ENCODE data around the gene LORICRIN.
A peak's percentile ranks its signal among the peaks of the same experiment; 100 is the strongest.

Gene LORICRIN

GRCh38 chr1:153250166-153250565, 9.3 kb upstream of the LORICRIN start:
- DNase-seq (ENCODE audit: low read depth): no peak

GRCh38 chr1:153251087-153251486, 8.4 kb upstream of the LORICRIN start:
- DNase-seq (ENCODE audit: low read depth): no peak

GRCh38 chr1:153251562-153251961, 7.9 kb upstream of the LORICRIN start:
- DNase-seq (ENCODE audit: low read depth): no peak

DNA sequence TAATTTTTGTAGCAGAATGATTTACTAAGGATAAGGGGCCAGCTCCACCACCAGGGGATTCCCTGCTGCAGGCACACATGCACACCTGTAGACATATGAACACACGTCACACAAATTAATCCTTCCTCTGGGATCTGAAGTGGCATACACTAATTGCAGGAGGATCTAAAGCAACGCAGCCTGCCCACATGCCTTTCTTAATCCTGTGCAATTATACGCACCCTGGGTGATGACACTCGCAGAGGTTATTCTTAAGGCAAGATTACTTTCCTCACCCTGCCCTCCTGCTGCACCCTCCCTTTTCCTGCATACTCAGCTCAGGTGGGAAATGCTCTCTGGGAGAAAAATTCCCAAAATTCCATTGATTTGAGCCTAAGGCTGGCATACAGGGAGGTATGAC, 7.5 kb upstream of the LORICRIN start:
- DNase-seq (ENCODE audit: low read depth): no peak

GRCh38 chr1:153253076-153253475, 6.4 kb upstream of the LORICRIN start:
- DNase-seq (ENCODE audit: low read depth): no peak

DNA sequence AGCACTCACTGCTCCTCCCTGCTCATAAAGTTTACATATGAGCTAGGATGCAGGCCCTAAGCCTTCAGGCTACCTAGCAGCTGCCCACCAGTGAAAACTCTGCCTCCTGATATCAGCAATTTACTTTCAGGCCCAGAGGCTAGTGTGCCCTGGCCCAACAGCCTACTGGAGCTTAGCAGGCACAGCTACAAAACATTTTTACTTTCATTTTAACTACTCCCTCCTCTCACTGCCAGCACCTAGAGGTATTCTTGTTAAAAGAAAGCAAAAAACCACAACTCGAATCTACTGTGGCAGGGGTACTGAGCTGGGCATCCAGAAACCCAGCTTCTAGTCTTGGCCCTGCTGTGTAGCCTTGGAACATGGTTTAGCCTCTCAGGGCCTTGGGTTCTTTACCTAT, 5.8 kb upstream of the LORICRIN start:
- DNase-seq (ENCODE audit: low read depth): no peak

- DNase-seq (ENCODE audit: low read depth): no peak
Observed at GRCh38 chr1:153260585-153261280, 1.2 kb downstream of the LORICRIN start.

GRCh38 chr1:153261281-153262069, 2.0 kb downstream of the LORICRIN start:
- DNase-seq (ENCODE audit: low read depth): peak; percentile 3

DNA sequence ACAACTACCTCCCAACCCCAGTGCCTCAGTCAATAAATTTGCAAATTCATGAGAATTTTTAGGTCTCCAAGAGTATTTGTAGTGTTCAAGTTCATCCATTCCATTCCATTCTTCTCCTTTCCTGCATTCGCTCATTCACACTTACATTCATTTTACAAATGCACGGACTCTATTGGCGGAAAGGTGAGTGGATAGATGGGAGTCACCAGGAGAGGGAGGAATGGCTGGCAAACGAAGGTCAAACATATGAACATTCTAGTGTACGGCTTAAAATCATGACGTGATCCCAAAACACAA, 2.5 kb downstream of the LORICRIN start:
- no peak for DNase-seq (ENCODE audit: low read depth)

GRCh38 chr1:153262462-153263157, 3.1 kb downstream of the LORICRIN start:
- DNase-seq (ENCODE audit: low read depth): no peak

DNA sequence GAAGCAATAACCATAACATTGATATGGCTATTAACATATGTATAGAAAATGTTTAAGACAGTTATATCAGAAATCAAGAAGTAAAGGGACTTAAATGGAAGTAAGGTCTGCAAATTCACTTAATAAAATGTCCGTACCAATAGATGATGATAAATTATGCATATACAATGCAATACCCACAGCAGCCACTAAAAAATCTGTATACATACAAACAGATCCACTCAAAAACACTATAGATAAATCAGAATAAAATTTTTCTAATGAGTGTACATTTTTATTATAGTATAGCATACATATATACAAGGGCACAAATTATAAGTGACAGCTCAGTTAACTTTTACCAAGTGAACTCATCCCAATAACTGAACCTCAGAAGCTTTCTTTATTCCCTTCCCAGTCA, 6.0 kb downstream of the LORICRIN start:
- no peak for DNase-seq (ENCODE audit: low read depth)

DNA sequence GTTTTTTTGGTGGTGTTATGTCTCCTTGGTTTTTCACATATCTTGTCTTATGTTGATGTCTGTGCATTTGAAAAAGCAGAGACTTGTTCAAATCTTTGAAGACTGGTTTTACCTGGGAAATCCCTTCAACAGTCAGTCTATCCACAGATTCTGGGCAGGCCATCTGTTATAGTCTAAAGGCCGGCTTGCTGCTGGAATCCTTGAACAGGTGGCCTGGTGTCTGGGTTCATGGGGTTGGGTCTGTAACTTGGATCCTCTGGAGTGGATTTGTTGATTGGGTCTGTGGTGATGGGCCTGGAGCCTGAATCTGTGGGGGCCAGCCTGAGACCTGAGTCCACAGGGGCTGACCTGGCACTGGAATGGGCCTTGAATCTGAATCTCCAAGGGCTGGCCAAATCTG, 12.2 kb downstream of the LORICRIN start:
- no peak for DNase-seq (ENCODE audit: low read depth)

- DNase-seq (ENCODE audit: low read depth): no peak
Observed at GRCh38 chr1:153272186-153272585, 12.7 kb downstream of the LORICRIN start.

GRCh38 chr1:153277852-153278251, 18.4 kb downstream of the LORICRIN start:
- DNase-seq (ENCODE audit: low read depth): peak; percentile 35

DNA sequence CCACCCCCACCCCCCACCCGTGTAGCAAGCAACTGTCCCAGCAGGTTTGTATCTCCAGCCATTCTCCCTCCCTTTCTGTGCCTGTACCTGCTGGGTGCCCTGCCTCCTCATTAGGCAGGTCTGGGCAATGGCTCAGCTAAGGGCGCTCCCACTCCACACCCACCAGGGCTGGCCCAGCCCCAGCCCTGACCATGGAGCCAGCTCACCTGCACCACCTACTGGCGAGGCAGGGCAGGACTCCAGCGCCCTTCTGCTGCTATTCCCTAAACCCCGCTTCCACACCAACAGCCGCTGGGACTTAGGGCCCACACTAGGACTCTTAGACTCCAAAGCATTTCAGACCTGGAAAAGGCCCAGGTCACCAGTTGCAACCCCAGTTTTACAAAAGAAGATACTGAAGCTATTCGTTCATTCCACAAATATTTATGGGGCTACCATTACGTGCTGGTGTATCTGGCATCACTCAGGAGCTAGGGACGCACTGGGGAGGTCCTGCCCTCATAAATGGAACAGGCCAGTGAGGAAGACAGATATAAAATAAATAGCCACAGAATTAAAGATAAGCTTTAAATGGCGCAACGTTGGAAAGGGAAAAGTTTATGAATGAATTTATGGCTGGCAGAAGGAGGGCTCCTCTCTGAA, 29.3 kb downstream of the LORICRIN start:
- peak; percentile 27 for DNase-seq (ENCODE audit: low read depth)

DNA sequence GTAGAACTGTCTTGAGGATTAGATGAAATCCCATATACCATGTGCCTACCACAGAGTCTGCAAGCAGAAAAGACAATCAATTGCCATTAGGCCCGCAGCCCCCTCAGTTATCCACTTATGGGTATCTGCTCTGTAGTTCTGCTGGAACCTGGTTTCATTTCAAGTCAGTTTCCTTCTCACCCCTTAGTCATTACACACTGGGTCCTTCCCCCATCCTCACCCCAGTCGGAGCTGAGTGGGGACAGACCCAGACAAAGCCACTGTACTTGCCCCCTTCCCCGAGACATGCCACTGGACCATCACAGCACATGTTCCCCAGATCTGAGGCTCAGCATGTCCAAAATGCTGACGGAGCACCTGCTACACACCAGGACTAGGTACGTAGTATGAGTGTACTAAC, 32.0 kb downstream of the LORICRIN start:
- no peak for DNase-seq (ENCODE audit: low read depth)

DNA sequence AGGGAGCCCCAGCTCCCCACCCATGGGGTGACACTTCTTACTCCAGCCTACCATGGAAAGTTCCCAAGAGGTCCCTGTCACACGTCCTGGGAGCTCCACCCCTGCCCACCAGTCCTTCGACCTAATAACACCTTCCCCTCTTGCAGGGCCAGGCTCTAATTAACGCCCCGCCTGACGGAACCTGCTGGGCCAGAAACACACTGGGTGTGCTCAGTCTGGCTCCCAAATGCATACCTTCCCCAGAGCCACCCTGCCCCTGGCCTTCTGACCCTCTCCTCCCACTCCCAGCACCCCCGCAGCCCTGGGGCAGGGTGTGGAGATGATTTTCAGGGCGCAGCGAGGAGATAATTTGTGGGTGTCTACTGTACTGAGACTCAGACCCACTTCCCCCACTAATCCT, 32.7 kb downstream of the LORICRIN start:
- DNase-seq (ENCODE audit: low read depth): no peak

GRCh38 chr1:153292740-153293479, 33.4 kb downstream of the LORICRIN start:
- no peak for DNase-seq (ENCODE audit: low read depth)

DNA sequence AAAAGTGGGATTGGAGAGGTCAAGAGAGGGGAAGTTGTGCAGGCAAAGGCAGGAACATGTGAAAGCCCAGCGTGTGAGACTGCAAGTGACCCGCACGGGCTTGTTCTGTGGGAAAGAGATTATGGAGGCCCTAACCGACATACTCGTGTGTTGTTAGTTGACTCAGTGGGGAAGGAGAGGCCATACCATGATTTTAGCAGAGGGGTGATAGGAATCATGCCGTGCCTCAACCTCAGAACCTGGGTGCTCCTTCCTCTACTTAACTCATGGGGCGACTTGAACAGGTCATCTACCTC, 33.9 kb downstream of the LORICRIN start:
- DNase-seq (ENCODE audit: low read depth): no peak

GRCh38 chr1:153293851-153294250, 34.4 kb downstream of the LORICRIN start:
- DNase-seq (ENCODE audit: low read depth): no peak

- no peak for DNase-seq (ENCODE audit: low read depth)
Observed at GRCh38 chr1:153302308-153302707, 42.8 kb downstream of the LORICRIN start.

DNA sequence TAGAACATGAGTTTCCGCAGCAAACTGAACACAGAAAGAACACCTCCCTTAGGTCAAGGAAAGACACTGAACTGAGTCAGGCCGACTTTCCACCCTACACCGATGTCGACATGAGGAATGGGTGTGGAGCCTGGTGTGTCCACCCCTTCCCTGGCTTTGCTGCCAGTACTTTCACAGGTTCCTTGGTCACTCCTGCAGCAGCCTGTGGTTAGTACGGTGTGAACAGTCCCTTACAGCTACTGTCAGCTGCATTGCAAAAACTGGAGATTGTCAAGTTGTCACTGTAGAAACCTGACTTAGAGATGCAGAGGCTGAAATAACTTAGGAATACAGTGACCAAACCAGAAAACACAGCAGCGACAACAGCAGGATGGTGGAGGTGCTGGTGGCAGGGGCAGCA, 46.2 kb downstream of the LORICRIN start:
- no peak for DNase-seq (ENCODE audit: low read depth)
